RKO (cell line): Measurements from ENCODE around the gene KCNJ12.
"Not testable (repeated sequence)": the region's sequence is repeated elsewhere in the genome, so short reads cannot be mapped to it uniquely, and the experiment has no call there.

Experiments
- DNase-seq: peaks from one replicate; pipeline ENCODE4 v3.0.0-alpha.2; 2016; ENCODE audit warnings: low spot score

Gene KCNJ12

DNA sequence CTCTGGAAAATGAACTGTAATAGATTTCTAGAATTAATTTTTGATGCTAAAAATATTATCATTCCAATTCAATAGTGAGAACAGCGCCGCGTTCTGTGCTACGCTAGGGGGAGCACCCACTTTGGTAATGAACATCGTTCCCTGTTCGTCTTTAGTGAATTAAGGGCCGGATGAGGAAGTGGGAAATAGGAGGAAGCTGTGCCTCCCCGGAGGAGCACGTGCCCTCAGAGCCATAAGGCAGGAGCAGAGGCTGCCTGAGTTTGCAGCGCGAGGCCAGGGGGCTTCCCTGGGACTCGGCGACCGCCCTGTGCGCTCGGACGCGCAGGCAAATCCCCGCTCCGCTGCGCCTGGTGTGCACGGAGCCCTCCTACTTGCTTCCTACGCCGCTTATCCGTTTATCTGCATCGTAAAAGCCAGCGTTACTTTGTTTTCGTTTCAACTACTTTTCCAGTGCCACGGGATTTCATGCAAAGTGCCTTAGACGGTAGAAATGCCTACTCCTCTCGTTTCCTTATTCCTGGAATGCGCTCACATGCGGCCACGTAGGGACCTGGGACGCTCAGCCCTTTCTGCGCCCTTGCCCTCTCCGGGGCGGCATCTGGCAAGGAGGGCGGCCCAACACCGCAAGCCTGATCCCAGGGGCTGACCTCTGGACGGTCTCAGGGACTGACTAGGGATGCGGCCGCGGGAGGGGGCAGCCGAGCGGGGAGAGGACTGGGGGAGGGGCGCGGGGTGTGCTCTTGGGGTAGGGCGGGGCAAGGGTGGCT, 76.4 kb downstream of the KCNJ12 start:
- DNase-seq = no peak

DNA sequence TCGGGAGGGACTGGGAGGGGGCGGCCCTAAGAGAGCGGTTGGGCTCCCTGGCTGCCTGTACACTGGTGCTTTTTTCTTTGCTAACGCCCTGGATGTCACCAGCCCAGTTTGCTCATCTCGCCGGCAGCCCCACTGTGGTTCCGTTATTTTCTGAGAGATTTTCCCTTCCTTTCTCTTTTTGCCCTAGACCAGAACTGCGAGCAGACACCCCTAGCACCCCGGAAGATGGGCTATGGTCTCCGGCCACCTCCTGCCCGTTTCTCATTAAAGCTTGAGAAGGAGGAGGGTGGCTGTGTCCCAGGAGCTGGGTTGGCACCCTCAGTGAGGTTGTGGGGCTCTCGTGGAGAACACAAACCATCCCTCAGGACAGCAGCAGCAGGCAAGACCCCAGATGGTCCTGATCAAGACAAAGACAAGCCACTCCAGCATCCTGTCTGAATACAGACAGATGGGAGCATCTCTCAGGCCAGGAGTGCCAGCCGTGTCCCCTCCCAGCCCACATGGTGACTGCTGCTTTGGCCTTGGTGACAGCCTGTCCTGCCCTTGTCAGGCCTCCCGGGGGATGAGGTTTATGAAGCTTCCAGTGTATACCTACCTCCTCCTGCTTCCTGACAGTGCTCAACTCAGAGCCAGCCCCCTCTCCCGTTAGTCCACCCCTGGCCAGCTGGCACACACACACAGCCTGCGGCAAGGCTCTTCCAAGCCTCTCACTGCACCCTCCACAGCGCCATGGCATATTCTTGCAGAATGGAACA, 77.2 kb downstream of the KCNJ12 start:
- DNase-seq = no peak

DNA sequence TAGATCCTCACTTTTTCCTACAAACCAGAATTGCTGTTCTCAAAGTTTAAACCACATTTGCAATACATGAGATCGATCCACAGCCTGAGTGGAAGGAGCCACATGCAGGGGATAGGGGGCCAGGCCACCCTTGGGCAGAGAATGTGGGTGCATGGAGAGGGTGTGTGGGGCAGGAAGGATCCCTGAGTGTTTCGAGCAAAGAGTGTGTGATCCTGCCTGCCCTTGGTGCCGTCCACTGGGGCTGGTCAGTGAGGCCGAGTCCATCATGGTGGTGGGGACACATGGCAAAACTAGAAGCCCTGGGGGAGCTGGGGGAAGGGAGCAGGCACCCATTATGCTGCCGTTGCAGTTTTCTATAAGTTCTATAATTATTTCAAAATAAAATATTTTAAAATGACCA, 77.8 kb downstream of the KCNJ12 start:
- DNase-seq = not testable (repeated sequence)

DNA sequence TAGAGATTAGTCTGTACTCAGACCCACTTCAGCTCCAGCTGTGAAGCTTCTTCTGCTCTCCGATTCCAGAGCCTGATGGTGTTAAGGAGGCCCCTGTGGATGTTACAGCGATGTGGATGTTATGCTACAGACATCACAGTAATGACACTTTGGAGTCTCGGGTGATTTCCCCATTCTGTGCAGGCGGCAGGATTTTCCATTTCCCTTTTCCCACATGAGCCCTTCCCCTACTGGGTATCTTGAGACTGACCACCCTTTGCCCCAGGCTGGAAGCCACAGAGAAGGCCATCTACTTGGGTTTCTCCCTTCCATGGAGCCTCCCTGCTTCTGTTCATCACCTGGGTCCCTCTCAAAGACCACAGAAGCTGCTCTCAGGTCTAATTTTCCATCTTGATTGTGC, 78.3 kb downstream of the KCNJ12 start:
- no peak for DNase-seq

DNA sequence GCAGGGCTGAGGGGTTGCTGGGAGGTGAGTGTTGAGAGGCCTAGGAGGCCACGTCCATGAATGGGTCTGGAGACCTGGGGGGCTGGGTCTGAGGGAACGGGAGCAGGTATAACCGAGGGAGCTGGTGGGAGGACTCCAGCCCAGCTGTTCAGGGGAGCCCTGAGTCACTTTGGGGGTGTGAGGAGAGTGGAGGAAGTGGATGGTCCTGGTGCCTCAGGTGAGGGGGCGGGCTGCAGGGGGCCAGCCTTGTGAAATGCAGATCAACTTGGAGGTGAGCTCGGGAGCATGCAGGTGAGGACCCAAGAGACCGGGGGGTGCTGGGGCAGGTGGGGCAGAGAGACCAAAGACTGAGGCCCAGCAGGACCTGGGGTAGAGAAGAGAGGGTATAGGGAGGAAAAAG, 79.6 kb downstream of the KCNJ12 start:
- no peak for DNase-seq

DNA sequence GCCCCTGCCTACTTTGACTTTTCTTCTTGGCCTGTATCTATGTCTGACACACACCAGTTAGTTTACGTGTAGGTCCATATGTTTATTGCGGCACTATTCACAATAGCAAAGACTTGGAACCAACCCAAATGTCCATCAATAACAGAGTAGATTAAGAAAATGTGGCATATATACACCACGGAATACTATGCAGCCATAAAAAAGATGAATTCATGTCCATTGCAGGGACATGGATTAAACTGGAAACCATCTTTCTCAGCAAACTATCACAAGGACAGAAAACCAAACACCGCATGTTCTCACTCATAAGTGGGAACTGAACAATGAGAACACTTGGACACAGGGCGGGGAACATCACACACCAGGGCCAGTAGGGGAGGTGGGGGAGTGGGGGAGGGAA, 80.3 kb downstream of the KCNJ12 start:
- not testable (repeated sequence) for DNase-seq

DNA sequence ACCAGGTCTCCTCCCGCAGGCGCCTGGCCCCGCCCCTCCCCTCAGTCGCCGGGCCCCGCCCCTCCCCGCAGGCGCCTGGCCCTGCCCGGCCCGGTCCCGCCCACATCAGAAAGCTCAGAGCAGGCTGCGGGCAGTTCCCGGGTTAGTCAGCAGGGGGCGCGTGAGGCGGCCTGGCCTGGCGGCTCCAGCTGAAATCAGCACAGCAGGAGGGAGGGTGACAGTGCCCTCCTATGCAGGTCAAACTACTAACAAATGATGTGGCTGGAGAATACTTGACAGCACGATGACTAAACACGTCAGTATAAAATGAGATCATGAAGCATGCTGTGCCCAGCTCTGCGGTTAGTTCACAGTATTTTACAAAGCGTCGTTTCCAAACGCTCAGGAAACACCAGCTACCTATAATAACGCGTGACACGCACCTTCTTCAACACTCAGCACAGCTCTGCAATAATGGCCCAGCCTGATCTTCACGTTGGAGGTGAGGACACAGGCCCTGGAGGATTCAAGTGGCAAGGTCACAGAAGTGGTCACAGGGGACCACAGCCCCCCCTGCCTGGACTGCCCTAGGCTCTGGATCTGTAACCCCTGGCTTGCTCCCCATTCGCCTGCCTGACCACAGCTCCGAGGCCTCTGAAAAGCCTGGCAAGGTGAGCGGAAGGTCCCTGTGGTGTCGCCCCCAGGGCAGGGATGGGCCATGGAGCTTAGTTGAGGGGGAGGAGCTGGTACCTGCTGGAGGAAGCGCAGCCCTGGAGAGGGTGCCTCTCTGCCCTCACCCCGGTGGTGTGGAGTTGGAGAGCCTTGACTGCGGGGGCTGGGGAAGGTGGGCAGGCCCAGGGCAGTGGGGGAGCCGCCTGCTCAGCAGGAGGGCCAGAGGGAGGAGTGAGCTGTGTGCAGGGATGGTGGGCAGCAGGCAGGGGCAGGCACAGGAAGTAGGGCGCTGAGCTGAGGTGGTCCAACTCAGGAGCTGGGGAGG, 81.2 kb downstream of the KCNJ12 start:
- DNase-seq = peak; percentile 97

DNA sequence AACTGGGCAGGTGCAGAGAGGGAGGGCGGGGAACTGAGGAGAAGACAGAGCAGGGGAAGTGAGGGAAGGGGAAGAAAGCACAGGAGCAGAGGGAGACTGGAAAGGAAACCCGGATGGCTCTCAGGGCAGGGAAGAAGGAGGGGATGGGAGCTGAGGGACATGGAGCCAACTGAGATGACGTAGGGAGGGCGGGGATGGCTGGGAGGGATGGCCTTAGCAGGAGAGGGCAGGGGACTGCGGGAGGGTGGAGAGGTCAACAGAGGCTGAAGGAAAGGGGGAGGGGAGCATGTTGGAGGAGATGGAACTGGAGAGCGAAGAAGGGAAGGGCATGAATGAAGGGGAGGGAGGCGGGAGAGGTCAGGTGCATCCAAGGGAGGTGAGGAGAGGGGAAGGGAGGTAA, 81.9 kb downstream of the KCNJ12 start:
- DNase-seq = no peak

DNA sequence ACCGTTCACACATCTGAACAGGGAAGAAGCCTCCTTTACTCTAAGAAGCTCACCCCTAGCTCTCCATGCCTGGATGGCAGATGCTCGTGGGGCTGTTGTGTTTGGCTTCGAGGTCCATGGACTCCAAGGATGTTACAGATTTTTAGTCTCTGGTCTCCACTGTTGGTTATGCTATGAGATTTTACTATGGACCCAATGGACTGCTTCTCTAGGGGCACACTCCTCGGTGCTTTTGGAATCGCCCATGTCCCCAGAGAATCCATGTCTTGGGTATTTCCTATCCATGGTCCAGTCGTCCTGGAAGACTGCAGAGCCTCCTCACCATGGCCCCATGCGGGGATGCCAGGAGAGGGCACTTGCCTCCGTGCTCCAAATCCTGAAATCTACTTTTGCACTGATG, 83.4 kb downstream of the KCNJ12 start:
- DNase-seq = no peak

DNA sequence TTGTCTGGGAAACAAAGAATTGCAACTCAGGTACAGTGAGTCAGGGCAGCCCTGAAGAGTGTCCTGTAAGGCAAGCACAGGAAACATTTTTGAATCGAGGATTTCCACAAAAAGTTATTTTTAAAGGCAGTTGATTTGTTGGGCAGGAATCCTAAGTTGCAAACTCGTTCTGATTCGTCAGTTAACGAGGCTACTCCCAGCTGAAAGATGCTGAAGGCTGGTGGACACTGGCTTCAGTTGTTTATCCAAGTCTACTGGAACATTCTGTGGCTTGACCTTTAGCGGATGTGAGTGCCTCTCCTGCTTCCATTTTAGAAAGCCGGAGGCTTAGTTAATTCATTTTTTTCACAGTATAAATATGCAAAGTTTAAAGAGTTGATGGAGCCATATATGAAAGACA, 84.2 kb downstream of the KCNJ12 start:
- DNase-seq = no peak

DNA sequence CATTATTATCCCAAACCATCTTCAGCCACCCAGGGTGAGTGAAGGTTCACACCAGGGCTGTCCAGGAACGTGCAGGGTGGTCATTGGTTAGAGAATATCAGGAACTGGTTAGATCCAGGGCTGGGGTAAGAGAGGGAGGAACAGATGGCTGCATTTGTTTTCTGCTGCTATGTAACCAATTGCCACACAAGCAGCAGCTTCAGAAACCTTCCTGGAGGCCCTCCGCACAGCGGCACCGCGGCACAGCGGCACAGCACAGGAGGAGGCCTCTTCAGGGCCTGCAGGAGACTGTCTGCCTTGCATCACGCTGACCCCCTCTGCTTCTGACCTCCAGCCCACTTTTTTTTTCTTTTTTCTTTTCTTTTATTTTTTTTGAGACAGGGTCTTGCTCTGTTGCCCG, 86.1 kb downstream of the KCNJ12 start:
- DNase-seq = no peak

DNA sequence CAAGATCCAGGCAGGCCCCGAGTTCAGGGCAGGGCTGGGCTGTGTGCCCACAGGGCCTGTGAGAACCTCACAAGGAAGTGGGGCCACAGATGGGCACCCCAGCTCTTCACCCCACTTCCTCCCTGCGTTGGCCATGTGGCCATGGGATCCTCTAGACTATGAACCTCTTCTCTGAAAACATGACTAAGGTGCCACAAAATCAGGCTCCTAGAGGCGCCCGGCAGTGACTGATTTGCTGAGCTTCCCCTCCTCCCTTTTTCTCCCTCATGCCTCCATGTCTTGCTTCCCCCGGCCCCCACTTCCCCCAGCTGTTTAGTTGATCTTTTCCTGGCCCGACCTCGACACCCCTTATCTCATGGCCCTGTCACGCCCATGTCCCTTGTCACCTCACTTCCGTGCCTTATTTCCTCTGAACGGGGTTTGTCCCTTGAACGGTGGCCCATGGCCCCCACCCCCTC, 87.1 kb downstream of the KCNJ12 start:
- no peak for DNase-seq

DNA sequence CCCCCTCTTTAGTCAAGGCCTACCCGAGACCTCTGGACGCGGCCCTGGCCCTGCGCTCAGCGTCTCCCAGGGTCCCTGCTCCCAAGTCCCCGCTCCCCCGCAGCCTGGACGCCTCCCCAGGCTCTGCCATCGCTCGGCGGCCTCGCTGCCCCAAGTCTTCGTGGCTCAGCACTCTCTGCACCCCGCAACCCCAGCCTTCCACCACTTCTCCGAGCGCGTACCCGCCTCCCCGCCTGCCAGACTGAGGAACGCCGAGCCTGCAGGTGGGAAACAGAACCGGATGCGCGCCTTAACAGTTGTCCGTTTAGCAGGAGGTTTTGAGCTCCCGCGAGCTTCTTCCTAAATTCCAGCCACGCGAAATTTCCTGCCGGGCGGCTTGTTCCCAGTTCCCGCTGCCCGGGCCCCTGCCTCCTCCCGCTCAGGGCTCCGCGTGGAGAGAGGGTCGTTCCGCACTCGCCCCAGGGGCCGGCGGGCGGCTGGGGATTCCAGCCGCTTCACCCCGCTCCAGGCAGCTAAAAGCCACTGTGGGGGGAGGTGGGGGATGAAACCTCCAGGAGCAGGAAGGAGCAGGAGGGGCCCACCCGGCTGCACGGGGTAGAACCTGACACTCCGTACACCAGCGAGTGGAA, 87.7 kb downstream of the KCNJ12 start:
- DNase-seq = no peak

DNA sequence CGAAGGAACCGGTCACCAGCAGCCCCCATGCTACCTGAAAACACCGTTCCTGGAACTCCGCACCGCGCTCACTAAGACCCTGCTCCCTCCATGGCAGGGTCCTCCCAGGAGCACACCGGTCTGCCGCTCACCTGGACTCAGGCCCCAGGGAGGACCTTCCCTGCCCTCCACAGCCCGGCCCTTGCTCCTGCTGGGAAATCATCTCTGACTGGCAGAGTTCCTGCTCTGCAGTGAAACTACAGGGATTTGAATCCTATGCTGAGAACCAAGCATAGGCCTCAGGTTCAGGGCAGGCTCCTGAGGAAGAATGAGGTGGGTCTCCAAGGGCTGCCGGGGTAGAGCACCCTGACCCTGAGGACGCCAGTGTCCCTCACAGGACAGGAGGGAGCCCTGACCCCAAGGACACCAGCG, 88.5 kb downstream of the KCNJ12 start:
- no peak for DNase-seq

DNA sequence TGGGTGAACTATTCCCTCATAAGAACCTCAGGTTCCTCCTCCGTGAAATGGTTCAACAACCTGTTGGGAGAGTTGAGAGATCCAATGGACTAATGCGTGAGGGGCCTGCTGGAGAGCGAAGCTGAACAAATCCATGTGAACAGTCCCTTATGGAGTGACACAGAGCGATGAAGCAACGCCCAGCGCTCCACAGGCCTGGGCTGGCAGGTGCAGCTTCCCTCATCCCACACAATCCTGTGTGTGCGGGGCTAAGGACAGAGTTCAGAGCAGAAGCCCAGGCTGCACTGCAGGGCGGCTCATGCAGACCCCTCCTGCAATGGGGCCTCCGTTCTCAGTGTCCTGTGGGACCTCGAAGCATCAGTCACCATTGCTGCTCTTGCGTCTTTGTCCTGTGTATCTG, 90.4 kb downstream of the KCNJ12 start:
- DNase-seq = no peak

DNA sequence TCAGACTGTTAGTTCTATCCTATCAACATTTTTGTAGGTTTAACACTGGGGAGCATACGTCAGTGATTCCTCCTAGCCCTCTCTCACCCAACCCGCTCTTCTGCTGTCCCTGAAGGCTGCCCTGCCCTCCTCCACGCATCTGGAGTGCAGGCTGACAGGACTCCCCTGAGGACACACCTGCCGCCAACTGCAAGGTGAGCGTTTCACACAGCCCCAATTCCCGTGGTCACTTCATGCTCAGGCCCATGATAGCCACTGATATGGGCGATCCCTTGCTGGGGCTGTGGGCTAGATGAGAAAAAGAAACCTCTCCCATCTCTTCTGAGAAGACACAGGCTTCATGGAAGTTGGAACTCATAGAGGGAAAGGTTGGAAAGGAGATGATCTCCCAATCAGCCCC, 91.0 kb downstream of the KCNJ12 start:
- DNase-seq = no peak

DNA sequence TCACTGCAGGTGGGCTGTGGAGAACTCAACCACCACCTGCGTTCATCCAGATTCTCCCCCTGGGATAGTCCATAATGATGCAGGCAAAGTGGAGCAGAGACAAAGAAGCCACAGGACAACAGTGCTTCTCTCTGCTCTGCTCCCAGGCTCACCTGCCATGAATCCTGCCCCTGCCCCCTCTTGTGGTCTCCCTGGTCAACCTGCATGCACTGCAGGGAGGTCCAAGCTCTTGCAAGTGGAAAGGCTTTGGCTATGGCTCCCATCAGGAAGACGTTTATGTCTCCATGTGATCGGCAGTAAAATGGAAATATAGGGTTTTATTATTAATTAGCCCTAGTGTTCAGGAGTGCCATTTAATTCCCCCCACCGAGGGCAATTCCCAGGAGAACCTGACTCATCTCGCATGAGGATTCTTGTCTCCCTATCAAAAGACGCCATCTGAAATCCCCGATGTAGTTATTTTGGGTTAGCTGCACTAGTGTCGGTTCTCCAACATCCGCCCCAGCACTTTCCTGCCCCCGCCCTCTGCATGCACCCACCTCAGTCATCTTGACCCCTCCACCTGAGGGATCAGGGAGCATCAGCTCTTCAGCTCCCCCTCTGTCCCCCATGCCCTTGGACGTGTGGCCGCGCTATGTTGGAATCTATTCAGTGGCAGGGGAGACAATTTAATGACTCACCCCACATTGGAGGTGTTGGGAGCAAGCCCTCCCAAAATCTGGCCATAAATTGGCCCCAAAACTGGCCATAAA, 91.8 kb downstream of the KCNJ12 start:
- no peak for DNase-seq
